ENCODE data around the gene CRISPLD2.

The CRISPLD2 gene

DNA sequence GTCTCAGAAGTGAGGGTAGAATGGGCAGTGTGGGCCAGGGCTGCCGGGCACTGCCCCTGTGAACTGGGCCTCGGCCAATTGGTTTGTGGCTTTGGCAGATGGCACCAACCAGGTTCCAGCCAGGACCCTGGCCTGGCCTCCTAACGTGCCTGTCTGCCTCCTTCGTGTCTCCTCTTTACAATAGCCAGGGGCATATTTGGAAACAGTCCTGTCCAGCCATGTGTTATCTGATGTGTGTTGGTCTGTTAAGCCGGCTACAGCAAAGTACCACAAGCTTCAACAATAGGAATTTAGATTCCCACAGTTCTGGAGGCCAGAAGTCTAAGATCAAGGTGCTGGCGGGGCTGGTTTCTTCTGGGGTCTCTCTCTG is 14.6 kb downstream of the CRISPLD2 start:
- TF ChIP-seq, protein P1, sequence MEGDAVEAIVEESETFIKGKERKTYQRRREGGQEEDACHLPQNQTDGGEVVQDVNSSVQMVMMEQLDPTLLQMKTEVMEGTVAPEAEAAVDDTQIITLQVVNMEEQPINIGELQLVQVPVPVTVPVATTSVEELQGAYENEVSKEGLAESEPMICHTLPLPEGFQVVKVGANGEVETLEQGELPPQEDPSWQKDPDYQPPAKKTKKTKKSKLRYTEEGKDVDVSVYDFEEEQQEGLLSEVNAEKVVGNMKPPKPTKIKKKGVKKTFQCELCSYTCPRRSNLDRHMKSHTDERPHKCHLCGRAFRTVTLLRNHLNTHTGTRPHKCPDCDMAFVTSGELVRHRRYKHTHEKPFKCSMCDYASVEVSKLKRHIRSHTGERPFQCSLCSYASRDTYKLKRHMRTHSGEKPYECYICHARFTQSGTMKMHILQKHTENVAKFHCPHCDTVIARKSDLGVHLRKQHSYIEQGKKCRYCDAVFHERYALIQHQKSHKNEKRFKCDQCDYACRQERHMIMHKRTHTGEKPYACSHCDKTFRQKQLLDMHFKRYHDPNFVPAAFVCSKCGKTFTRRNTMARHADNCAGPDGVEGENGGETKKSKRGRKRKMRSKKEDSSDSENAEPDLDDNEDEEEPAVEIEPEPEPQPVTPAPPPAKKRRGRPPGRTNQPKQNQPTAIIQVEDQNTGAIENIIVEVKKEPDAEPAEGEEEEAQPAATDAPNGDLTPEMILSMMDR (IDR thresholded peaks at IDR 0.05; ENCODE audit: low read depth, low read length), result no peak
- no peak overlapping the region for H3K4me3 ChIP-seq (ENCODE audit: low read depth, low read length)

DNA sequence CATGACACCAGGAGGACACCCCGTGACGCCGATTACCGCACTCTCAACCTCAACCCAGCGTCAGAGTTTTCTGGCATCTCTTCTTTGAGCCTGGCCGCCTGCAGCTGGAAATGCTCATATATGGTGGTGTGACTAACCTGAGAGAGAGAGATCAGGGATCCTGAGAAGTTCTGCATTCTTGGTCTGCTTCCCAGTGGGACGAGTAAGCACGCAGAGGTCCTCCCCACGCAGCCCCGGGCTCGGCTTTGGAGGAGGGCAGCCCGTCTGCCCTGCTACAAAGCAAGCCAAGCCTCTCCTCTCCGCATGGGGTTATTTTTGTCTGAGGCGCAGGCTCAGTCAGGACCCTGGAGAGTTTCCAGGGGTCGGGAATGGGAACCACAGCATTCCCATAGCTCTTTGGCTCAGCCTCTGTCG is 16.5 kb downstream of the CRISPLD2 start:
- no peak overlapping the region for H3K4me3 ChIP-seq (ENCODE audit: low read depth, low read length)
- TF ChIP-seq, protein P1 (IDR thresholded peaks at IDR 0.05; ENCODE audit: low read depth, low read length), result no peak

DNA sequence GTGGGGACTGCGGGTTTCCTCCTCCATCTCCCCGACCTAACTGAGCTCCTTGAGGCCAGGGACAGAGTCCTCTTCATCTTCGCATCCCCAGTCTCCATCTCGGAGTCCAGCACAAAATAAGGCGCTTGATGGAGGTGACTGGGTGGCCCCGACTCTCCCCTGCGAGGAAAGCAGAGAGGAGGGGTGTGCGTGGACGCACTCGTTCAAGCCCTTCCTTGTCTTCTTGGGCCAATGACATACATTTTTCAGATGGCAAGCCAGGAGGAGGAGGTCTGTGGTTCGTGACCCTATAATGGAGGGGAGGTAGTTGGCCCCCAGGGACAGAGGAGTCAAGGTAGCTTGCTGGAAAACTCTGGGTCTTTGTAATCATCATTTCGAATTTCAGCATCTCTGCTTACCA is 17.2 kb downstream of the CRISPLD2 start:
- H3K4me3 ChIP-seq (ENCODE audit: low read depth, low read length), result no peak overlapping the region
- TF ChIP-seq, protein P1 (IDR thresholded peaks at IDR 0.05; ENCODE audit: low read depth, low read length), result no peak

DNA sequence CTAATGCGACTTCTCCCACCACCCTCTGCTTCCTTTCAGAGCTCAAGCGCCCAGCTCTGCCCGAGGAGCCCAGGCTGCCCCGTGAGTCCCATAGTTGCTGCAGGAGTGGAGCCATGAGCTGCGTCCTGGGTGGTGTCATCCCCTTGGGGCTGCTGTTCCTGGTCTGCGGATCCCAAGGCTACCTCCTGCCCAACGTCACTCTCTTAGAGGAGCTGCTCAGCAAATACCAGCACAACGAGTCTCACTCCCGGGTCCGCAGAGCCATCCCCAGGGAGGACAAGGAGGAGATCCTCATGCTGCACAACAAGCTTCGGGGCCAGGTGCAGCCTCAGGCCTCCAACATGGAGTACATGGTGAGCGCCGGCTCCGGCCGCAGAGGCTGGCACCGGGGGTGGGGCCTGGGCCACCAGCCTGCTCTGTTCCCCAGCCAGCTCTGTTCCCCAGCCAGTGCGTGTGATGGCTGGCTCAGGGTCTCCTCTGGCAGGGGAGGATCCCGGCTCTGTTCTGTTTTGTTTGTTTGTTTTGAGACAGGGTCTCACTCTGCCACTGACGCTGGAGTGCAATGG is 18.7 kb downstream of the CRISPLD2 start:
- no peak overlapping the region for H3K4me3 ChIP-seq (ENCODE audit: low read depth, low read length)
- TF ChIP-seq, protein P1 (IDR thresholded peaks at IDR 0.05; ENCODE audit: low read depth, low read length), result no peak

DNA sequence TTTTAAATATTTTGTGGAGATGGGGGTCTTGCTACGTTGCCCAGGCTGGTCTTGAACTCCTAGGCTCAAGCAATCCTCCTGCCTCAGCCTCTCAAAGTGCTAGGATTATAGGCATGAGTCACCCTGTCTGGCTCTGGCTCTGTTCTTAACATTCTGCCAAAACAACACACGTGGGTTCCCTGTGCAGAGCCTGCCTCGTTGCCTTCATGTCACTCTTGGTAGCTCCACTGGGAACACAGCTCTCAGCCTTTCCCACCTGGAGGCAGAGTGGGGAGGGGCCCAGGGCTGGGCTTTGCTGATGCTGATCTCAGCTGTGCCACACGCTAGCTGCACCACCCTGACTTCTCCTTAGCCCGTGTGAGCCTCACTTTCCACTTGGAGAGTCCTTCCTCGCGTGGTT is 19.3 kb downstream of the CRISPLD2 start:
- TF ChIP-seq, protein P1 (IDR thresholded peaks at IDR 0.05; ENCODE audit: low read depth, low read length), result no peak
- H3K4me3 ChIP-seq (ENCODE audit: low read depth, low read length), result no peak overlapping the region

DNA sequence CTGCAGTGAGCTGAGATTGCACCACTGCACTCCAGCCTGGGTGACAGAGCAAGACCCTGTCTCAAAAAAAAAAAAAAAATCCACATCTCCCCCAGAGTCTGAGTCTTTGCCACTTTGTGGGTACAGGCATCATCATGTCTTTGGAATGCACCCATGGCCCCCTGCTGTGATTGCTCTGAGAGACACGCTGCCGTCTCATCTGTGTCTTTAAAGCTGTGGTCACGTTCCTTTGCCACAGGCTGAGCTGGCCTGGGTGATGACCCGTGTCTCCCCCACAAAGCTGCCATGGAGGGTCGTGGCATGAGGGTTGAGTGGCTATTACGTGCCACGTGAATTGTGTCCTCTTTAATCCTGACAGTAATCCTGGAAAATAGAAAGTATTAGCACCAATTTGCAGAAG is 20.2 kb downstream of the CRISPLD2 start:
- H3K4me3 ChIP-seq (ENCODE audit: low read depth, low read length), result no peak overlapping the region
- TF ChIP-seq, protein P1 (IDR thresholded peaks at IDR 0.05; ENCODE audit: low read depth, low read length), result no peak

DNA sequence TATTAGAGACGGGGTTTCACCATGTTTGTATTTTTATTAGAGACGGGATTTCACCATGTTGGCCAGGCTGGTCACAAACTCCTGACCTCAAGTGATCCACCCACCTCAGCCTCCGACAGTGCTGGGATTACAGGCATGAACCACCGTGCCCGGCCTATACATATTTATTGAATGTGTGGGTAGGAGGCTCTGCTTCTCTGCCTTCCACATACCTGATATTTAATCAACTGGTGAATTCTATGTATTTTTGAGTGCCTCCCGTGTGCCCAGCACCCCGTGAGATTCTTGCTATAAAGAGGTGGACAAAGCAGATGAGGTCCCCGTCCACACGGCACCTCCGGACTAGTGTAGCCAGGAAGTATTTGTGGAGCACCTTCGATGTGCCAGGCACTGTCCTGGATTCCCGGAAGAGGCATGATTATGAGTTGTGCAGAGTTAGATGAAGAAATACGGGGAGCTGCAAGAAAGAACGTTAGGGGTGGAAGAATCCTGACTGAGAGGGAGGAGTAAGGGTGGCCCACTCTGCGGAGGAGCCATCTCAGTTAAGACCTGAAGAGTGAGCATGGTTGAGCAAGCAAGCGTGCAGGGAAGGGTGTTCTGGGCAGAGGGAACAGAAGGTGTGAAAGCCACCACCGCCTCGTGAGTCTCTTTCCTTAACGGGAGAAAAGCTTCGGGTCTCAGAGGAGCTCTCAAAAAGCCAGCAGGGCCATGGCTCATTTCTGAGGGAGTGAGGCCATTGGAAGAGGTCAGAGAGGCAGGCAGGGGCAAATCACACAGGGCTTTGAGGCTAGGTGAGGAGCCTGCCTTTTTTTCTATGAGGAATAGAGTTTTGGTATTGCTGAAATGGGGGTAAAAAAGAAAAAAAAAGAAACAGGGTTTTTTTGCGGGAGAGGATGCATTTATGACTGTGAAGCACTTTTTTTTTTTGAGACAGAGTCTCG is 21.2 kb downstream of the CRISPLD2 start:
- TF ChIP-seq, protein P1 (IDR thresholded peaks at IDR 0.05; ENCODE audit: low read depth, low read length), result no peak
- no peak overlapping the region for H3K4me3 ChIP-seq (ENCODE audit: low read depth, low read length)

All from WI38 (cell line).